Measurements from ENCODE around the gene ZSCAN31. TPM values are rescaled to one million over a fixed set of nuclear protein-coding genes. Genes with fewer than 3 reads are reported as not detected.

ZSCAN31 gene
- total and polyA plus RNA-seq, 9 of the 15 experiments (the other 6 are each of a cell fraction or from before 2014, with no cell fraction given), result 3.9 to 12.1 (median 7.0) TPM

DNA sequence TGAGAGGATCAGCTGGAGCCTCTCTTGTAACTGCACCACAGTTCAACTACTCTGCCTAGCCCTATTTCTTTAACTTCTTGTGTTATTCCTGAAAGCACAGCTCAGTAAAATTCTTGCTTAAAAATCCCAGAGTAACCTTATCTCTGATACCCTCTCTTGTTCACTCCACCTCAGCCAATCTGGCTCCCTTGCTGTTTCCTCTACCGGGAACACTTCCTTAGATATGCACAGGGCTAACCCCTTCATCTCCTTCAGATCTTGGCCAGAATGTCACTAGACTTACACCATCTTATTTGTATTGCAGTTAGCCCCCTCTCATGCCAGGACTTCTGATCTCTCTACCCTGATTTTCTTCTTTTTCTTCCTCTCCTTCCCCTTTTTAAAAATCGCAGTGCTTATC is 11.2 kb upstream of the ZSCAN31 start (continued):
- TF ChIP-seq, protein P1, sequence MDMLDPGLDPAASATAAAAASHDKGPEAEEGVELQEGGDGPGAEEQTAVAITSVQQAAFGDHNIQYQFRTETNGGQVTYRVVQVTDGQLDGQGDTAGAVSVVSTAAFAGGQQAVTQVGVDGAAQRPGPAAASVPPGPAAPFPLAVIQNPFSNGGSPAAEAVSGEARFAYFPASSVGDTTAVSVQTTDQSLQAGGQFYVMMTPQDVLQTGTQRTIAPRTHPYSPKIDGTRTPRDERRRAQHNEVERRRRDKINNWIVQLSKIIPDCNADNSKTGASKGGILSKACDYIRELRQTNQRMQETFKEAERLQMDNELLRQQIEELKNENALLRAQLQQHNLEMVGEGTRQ (CRISPR knock-in tag; IDR thresholded peaks at IDR 0.05), result no peak
- TF ChIP-seq, protein P2, sequence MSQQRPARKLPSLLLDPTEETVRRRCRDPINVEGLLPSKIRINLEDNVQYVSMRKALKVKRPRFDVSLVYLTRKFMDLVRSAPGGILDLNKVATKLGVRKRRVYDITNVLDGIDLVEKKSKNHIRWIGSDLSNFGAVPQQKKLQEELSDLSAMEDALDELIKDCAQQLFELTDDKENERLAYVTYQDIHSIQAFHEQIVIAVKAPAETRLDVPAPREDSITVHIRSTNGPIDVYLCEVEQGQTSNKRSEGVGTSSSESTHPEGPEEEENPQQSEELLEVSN (IDR thresholded peaks at IDR 0.05; ENCODE audit: borderline replicate concordance in 1 of 2, extremely low read depth in 1 of 2, insufficient read depth in 1 of 2, insufficient read length in 1 of 2, low read depth in 1 of 2, low read length in 1 of 2, poor library complexity in 1 of 2, severe bottlenecking in 1 of 2), result no peak
- no peak for TF ChIP-seq ZNF707 (CRISPR knock-in tag; conservative IDR thresholded peaks at IDR 0.05)
- no peak for TF ChIP-seq RB1 (IDR thresholded peaks at IDR 0.05; ENCODE audit: low read depth)
- TF ChIP-seq ZNF644 (tag; IDR thresholded peaks at IDR 0.05; ENCODE audit: low read depth), result no peak
- no peak for TF ChIP-seq FOXA1 (IDR thresholded peaks at IDR 0.05; ENCODE audit: borderline replicate concordance)
- no peak for TF ChIP-seq FUS (optimal IDR thresholded peaks at IDR 0.05; ENCODE audit: low read depth, low read length)
- no peak for TF ChIP-seq HIVEP1 (CRISPR knock-in tag; IDR thresholded peaks at IDR 0.05)
- TF ChIP-seq RBM39 (optimal IDR thresholded peaks at IDR 0.05; ENCODE audit: low read depth, low read length), result no peak
- TF ChIP-seq KLF10 (CRISPR knock-in tag; IDR thresholded peaks at IDR 0.05), result no peak
- TF ChIP-seq TEAD4 (IDR thresholded peaks at IDR 0.05; ENCODE audit: low read length), result peak; percentile 26; the same call in 1 of the 2 replicates
- TF ChIP-seq TEAD4 (CRISPR knock-in tag; IDR thresholded peaks at IDR 0.05; ENCODE audit: borderline replicate concordance), result no peak
- TF ChIP-seq ZNF347 (CRISPR knock-in tag; IDR thresholded peaks at IDR 0.05; ENCODE audit: low read depth), result no peak
- TF ChIP-seq SMARCB1 (IDR thresholded peaks at IDR 0.05; ENCODE audit: insufficient read length, low read depth), result no peak
- TF ChIP-seq, protein P3, sequence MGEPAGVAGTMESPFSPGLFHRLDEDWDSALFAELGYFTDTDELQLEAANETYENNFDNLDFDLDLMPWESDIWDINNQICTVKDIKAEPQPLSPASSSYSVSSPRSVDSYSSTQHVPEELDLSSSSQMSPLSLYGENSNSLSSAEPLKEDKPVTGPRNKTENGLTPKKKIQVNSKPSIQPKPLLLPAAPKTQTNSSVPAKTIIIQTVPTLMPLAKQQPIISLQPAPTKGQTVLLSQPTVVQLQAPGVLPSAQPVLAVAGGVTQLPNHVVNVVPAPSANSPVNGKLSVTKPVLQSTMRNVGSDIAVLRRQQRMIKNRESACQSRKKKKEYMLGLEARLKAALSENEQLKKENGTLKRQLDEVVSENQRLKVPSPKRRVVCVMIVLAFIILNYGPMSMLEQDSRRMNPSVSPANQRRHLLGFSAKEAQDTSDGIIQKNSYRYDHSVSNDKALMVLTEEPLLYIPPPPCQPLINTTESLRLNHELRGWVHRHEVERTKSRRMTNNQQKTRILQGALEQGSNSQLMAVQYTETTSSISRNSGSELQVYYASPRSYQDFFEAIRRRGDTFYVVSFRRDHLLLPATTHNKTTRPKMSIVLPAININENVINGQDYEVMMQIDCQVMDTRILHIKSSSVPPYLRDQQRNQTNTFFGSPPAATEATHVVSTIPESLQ (CRISPR knock-in tag; IDR thresholded peaks at IDR 0.05), result no peak
- TF ChIP-seq SMARCE1 (IDR thresholded peaks at IDR 0.05), result no peak
- no peak for TF ChIP-seq ZNF57 (CRISPR knock-in tag; IDR thresholded peaks at IDR 0.05)
- no peak for TF ChIP-seq GTF2A2 (tag; IDR thresholded peaks at IDR 0.05)
- TF ChIP-seq, protein P4, sequence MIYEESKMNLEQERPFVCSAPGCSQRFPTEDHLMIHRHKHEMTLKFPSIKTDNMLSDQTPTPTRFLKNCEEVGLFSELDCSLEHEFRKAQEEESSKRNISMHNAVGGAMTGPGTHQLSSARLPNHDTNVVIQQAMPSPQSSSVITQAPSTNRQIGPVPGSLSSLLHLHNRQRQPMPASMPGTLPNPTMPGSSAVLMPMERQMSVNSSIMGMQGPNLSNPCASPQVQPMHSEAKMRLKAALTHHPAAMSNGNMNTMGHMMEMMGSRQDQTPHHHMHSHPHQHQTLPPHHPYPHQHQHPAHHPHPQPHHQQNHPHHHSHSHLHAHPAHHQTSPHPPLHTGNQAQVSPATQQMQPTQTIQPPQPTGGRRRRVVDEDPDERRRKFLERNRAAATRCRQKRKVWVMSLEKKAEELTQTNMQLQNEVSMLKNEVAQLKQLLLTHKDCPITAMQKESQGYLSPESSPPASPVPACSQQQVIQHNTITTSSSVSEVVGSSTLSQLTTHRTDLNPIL (CRISPR knock-in tag; IDR thresholded peaks at IDR 0.05), result no peak
- TF ChIP-seq, protein P5, sequence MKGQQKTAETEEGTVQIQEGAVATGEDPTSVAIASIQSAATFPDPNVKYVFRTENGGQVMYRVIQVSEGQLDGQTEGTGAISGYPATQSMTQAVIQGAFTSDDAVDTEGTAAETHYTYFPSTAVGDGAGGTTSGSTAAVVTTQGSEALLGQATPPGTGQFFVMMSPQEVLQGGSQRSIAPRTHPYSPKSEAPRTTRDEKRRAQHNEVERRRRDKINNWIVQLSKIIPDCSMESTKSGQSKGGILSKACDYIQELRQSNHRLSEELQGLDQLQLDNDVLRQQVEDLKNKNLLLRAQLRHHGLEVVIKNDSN (CRISPR knock-in tag; IDR thresholded peaks at IDR 0.05), result no peak

Data from K562 (cell line).